Central memory CD4-positive, alpha-beta T cell (primary cell): ENCODE measurements around the gene PHKG1.
"Not testable (repeated sequence)": the region's sequence is repeated elsewhere in the genome, so short reads cannot be mapped to it uniquely, and the experiment has no call there.

ENCODE experiments used
- DNase-seq: peaks from one replicate; pipeline ENCODE4 v3.0.0; 2022

PHKG1 gene

GRCh38 chr7:56033671-56034432, 58.9 kb downstream of the PHKG1 start:
- DNase-seq: peak; percentile 62

DNA sequence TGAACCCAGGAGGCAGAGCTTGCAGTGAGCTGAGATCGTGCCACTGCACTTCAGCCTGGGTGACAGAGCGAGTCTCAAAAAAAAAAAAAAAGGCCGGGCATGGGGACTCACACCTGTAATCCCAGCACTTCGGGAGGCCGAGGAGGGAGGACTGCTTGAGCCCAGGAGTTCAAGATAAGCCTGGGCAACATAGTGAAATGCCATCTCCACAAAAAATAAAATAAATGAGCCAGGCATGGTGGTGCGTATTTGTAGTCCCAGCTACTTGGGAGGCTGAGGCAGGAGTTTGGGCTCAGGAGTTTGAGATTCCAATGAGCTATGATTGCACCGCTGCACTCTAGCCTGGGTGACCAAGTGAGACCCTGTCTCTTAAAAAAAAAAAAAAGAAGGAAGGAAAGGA, 60.2 kb downstream of the PHKG1 start:
- not testable (repeated sequence) for DNase-seq

DNA sequence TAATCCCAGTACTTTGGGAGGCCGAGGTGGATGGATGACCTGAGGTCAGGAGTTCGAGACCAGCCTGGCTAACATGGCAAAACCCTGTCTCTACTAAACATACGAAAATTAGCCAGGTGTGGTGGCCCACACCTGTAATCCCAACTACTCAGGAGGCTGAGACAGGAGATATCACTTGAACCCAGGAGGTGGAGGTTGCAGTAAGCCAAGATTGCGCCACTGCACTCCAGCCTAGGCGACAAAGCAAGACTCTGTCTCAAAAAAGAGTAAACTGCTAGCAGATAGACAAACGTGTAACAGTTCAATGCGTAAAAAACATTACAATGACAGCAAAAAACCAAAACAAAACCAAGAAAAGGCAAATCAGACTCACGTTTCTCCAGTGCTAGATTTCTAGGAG, 61.2 kb downstream of the PHKG1 start:
- DNase-seq: not testable (repeated sequence)

DNA sequence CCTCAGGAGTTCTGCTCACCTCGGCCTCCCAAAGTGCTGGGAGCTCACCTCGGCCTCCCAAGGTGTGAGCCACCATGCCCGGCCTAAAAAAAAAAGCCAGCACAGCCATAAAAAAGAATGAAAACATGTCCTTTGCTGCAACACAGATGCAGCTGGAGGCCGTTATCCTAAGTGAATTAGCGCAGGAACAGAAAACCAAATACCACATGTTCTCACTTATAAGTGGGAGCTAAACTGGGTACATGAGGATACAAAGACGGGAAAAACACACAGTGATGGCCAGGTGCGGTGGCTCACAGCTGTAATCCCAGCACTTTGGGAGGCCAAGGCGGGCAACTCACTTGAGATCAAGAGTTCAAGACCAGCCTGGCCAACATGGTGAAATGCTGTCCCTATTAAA, 62.4 kb downstream of the PHKG1 start:
- DNase-seq: no peak
